Esophagus squamous epithelium (tissue), 5 donors: ENCODE results near the gene MORC3. TPM values are rescaled to one million over a fixed set of nuclear protein-coding genes. Genes with fewer than 3 reads are reported as not detected.
"Not testable (repeated sequence)": the region's sequence is repeated elsewhere in the genome, so short reads cannot be mapped to it uniquely, and the experiment has no call there.

Experiments used
- DNase-seq: peaks from one replicate; lab custom pipeline; 2025; lab: John Stamatoyannopoulos, UW
- H3K27ac ChIP-seq, 4 donors: fragments of 200-600 bp; sonication (generic); one replicate each; pipeline ENCODE4 v1.5.1; 2016 to 2019; ENCODE audit warnings: mild to moderate bottlenecking in 1 of 4
- H3K27me3 ChIP-seq, 4 donors: fragments of 200-600 bp; sonication (generic); 1 replicate in 3 of 4; 2 replicates in 1 of 4; pipeline versions ENCODE4 v1.5.1 to v1.6.0; 2017 to 2021; ENCODE audit warnings: antibody characterized with exemption in 1 of 4
- H3K36me3 ChIP-seq, 3 donors: fragments of 200-600 bp; sonication (generic); one replicate each; pipeline ENCODE4 v1.5.1; 2016 to 2019
- H3K4me1 ChIP-seq, 3 donors: fragments of 200-600 bp; sonication (generic); one replicate each; pipeline ENCODE4 v1.5.1; 2017 to 2019
- H3K4me3 ChIP-seq, 4 donors: fragments of 200-600 bp; sonication (generic); 1 replicate in 3 of 4; 2 replicates in 1 of 4; pipeline ENCODE4 v1.5.1; 2016 to 2019; ENCODE audit warnings: mild to moderate bottlenecking in 2 of 4, moderate library complexity in 1 of 4
- H3K9me3 ChIP-seq, 3 donors: fragments of 200-600 bp; sonication (generic); one replicate each; pipeline ENCODE4 v1.5.1; 2016 to 2019
- POLR2A ChIP-seq, 4 donors: fragments of 450-650 bp; IDR thresholded peaks; one replicate each; pipeline ENCODE4 v1.6.1; 2017; ENCODE audit warnings: antibody characterized with exemption in 4 of 4, mild to moderate bottlenecking in 4 of 4, moderate library complexity in 3 of 4
- WGBS, 2 donors: methylation state at CpG; one replicate each; pipeline ENCODE4 v1.1.5; 2018; 5-methylcytosine and 5-hydroxymethylcytosine counted together
- intact Hi-C: fragments of 100-400 bp; cut with DNase I; formaldehyde crosslinking; loops from one replicate; pipeline ENCODE4 v1.15.0; 2022
- total RNA-seq, 4 donors: library from RNA; depleted of rRNA; stranded (reverse); fragments of >200 nt; gene quantifications; one replicate each; pipeline ENCODE4 v1.1.0, GENCODE V29; 2016
- TF ChIP-seq, protein P1 (sequence below), 6 experiments: fragments of 450-650 bp in 4 of 6; fragments of 200-600 bp in 2 of 6; sonication (generic) in 2 of 6; IDR thresholded peaks; one replicate each; pipeline ENCODE4 v1.5.1; 2016 to 2019; ENCODE audit warnings: antibody characterized with exemption in 6 of 6, mild to moderate bottlenecking in 4 of 6, moderate library complexity in 4 of 6
- donor health status: DM: yes; HTN: yes; CAD: no.

Gene MORC3
- total RNA-seq, 4 donors from 2014 or later, result 31.9 to 50.5 (median 43.1) TPM

DNA sequence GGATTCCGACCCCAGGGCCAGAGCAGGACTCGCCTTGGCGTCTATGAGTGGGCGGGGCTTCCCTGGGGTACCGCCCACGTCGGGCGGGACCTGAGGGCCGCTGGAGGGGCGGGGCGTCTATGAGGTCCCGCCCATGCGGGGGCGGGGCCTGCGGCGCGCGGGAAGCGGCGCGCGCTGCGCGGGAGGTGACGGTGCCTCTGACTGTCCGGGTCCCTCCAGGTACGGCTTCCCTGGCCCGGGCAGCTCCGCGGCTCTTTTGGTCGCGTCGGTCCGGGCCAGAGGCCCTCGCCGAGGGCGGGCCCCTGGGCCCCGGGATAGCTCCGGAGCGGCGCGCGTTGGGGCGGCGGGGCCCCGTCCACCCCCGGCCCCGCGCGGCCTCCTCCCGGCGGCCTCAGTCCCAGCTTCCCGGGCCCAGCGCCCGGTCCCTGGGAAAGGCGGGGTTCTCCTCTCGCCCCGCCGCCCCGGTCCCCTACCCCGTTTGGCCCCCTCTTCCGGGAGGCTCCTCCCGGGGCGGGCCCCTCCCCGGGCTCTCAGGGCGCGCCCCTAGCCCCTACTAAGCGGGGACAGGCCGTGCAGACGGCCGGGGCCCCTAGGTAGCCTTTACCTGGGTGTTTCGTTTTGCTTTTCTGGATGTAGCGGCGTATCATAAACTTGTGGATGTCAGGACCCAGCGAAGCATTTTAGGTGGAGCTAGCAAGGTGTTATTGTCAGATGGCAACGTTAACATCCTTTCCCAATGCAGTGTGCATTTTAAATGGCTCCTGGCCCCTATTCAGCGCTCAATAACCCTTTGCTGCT, 65.4 kb downstream of the MORC3 start, which contains the start of gene CHAF1B:
Gene CHAF1B (plus strand): TSS at position 160 of the 798 bp plus-strand sequence. CDS start 745 bp downstream, outside the sequence.
- peak within 1 kb of the TSS; percentile 63 to 86 (median 79) for H3K4me3 ChIP-seq
- H3K36me3 ChIP-seq, result no peaks in the 10 kb centered on the region
- H3K27ac ChIP-seq, result peak within 1 kb of the TSS; percentile 60 to 87 (median 82)
- no peaks in the 10 kb centered on the region for H3K9me3 ChIP-seq
- H3K27me3 ChIP-seq, result no peaks in the 10 kb centered on the region
- intact Hi-C loops, result no loop called here
- DNase-seq, result no peak
- peak in 3 of 4 donors; percentile 7 to 69 (median 49) for TF ChIP-seq POLR2A (IDR thresholded peaks at IDR 0.05)
- TF ChIP-seq, protein P1, sequence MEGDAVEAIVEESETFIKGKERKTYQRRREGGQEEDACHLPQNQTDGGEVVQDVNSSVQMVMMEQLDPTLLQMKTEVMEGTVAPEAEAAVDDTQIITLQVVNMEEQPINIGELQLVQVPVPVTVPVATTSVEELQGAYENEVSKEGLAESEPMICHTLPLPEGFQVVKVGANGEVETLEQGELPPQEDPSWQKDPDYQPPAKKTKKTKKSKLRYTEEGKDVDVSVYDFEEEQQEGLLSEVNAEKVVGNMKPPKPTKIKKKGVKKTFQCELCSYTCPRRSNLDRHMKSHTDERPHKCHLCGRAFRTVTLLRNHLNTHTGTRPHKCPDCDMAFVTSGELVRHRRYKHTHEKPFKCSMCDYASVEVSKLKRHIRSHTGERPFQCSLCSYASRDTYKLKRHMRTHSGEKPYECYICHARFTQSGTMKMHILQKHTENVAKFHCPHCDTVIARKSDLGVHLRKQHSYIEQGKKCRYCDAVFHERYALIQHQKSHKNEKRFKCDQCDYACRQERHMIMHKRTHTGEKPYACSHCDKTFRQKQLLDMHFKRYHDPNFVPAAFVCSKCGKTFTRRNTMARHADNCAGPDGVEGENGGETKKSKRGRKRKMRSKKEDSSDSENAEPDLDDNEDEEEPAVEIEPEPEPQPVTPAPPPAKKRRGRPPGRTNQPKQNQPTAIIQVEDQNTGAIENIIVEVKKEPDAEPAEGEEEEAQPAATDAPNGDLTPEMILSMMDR (IDR thresholded peaks at IDR 0.05), result no peak
- WGBS, 2 donors, result 5 to 12% methylated on average over 5 to 6 of the region's 77 CpGs
- peaks cover 0 to 41% (median 7%) of the 10 kb centered on the region in 3 donors for H3K4me1 ChIP-seq

DNA sequence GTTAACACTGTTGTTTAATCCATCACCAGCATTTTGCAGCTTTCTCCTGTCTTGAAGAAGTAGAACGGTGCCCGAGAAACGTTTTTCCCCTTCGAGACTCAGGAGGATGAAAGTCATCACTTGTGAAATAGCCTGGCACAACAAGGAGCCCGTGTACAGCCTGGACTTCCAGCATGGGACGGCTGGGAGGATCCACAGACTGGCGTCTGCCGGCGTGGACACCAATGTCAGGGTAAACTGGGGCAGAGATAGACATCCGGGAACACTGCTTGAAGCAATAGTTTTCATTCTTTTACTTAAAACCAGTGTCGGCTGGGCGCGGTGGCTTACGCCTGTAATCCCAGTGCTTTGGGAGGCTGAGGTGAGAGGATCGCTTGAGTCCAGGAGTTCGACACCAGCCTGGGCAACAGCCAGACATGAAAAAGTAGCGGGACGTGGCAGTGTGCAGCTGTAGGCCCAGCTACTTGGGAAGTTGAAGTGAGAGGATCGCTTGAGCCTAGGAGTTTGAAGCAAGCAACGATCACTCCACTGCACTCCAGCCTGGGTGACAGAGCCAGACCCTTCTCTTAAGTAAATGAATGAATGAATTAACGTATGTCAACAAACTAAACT, 66.1 kb downstream of the MORC3 start:
- intact Hi-C loops, result no loop called here
- peaks cover 0 to 38% (median 7%) of the 10 kb centered on the region in 3 donors for H3K4me1 ChIP-seq
- TF ChIP-seq, protein P1 (IDR thresholded peaks at IDR 0.05), result no peak
- TF ChIP-seq POLR2A (IDR thresholded peaks at IDR 0.05), result no peak
- H3K27me3 ChIP-seq, result no peaks in the 10 kb centered on the region
- DNase-seq, result no peak
- H3K9me3 ChIP-seq, result no peaks in the 10 kb centered on the region
- no peaks in the 10 kb centered on the region for H3K36me3 ChIP-seq
- peak overlapping the region; percentile 60 to 87 (median 82) for H3K27ac ChIP-seq
- WGBS, 2 donors, result 54 to 76% methylated on average over 13 to 17 of the region's 21 CpGs
- peak overlapping the region; percentile 63 to 86 (median 79) for H3K4me3 ChIP-seq

DNA sequence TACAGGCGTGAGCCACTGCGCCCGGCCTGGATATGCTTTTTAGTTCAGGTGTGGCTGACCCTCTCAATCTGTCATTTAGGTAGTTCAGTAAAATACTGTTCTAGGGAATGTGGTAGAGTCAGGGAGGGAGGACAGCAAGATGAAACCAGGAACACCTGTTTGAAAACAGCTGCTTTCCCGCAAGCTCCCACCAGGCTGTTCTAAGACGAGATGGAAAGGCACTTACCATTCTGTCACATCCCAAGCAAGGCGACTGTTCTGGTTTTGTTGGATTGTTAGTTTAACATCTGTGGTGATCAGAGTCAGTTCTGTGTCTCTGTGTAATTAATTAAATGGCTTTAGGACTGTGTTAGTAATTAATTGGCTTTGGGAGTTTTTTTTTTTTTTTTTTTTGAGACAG, 68.1 kb downstream of the MORC3 start:
- no peaks in the 10 kb centered on the region for H3K27me3 ChIP-seq
- TF ChIP-seq, protein P1 (IDR thresholded peaks at IDR 0.05), result no peak
- no peak for TF ChIP-seq POLR2A (IDR thresholded peaks at IDR 0.05)
- intact Hi-C loops, result no loop called here
- no peak for DNase-seq
- H3K27ac ChIP-seq, result no peak overlapping the region
- peaks cover 0 to 26% (median 7%) of the 10 kb centered on the region in 3 donors for H3K4me1 ChIP-seq
- WGBS, 2 donors, result 91 to 99% methylated on average over 4 to 6 of the region's 6 CpGs
- H3K36me3 ChIP-seq, result peaks cover 0 to 8% (median 0%) of the 10 kb centered on the region in 3 donors
- H3K4me3 ChIP-seq, result no peak overlapping the region
- H3K9me3 ChIP-seq, result no peaks in the 10 kb centered on the region

DNA sequence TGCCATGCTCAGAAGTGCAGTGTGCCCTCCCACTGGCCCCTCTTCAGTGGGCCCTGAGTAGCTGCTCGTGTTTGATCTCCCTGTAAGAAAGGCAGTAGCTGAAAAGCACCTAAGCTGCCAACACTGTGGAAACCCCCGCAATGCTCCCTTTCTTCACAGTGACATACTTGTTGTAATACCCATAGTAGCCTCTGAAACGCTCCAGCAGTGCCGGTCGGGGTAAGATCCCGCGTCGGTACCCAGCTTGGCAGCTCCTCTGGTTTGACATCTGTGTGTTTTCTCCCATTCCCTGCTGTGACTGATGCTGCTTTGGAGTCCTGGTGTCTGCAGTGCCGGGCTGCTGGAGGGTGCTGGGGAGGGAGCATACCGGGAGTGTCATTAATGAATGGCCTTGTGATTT, 68.8 kb downstream of the MORC3 start:
- intact Hi-C loops, result no loop called here
- Histone ChIP-seq H3K36me3 (peaks cover 0 to 8% (median 0%) of the 10 kb centered on the region in 3 donors), H3K27me3 (no peaks in the 10 kb centered on the region), H3K27ac (no peak overlapping the region), H3K4me3 (no peak overlapping the region), H3K9me3 (no peaks in the 10 kb centered on the region), H3K4me1 (peaks cover 0 to 26% (median 7%) of the 10 kb centered on the region in 3 donors)
- TF ChIP-seq, protein P1 (IDR thresholded peaks at IDR 0.05), result peak in 3 of 6 experiments; percentile 5 to 34 (median 23)
- TF ChIP-seq POLR2A (IDR thresholded peaks at IDR 0.05), result no peak
- DNase-seq, result no peak
- 28 to 65% methylated on average over 6 to 8 of the region's 10 CpGs for WGBS, 2 donors

DNA sequence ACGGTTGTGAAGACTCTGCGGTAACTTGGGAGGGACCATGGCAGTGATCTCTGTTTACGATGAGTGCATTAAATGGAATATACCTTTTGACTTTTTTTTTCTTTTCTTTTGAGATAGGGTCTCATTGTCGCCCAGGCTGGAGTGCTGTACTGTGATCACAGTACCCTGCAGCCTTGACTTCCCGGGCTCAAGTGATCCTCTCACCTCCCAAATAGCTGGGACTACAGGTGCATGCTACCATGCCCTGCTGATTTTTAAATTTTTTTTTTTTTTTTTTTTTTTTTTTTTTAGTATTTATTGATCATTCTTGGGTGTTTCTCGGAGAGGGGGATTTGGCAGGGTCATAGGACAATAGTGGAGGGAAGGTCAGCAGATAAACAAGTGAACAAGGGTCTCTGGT, 71.7 kb downstream of the MORC3 start:
- H3K4me1 ChIP-seq, H3K27ac ChIP-seq, intact Hi-C loops, H3K4me3 ChIP-seq, H3K27me3 ChIP-seq, H3K9me3 ChIP-seq, DNase-seq: not testable (repeated sequence)
- 92 to 95% methylated on average over 5 of the region's 6 CpGs for WGBS, 2 donors
- H3K36me3 ChIP-seq, result peaks cover 0 to 26% (median 0%) of the 10 kb centered on the region in 3 donors
